Measurements from ENCODE around the gene EPS15.
"Not testable (repeated sequence)": the region's sequence is repeated elsewhere in the genome, so short reads cannot be mapped to it uniquely, and the experiment has no call there.

Gene EPS15

DNA sequence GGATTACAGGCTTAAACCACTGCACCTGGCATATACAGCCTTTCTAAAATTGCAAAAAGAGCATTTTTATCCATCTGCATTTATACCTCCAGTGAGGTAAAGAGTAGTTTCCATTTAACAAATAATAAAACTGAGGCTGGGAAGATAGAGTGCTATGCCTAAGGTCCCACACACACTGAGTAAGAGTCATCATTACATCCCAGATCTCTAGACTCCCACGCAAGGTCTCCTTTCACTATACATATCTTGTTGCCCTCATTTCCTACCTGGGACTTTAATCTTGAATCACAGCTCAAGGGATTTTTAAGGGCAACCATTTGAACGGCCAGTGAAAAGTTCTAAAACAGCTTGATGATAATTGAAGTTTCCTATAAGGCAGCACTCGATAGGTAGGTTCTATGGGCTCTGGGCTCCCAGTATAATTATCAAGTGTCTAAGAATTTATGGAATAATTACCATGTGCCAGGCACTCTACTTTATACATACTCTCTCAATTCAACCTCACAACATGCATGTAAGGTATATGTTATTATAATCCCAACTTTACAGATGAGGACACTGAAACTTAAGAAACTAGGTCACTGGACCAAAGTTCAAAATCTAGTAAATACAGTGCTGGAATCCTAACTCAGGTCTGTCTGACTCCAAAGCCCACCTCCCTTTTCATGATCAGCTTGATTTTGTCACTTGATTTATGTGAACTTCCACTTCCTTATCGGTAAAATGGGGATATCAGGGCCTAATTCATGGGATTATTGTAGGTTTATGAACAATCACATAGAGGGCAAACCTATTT lies 23.3 kb upstream of the EPS15 start:
- DNase-seq (ENCODE audit: low read depth), result no peak

GRCh38 chr1:51541313-51542050 lies 22.4 kb upstream of the EPS15 start:
- DNase-seq (ENCODE audit: low read depth), result no peak

GRCh38 chr1:51537568-51537967 lies 18.5 kb upstream of the EPS15 start:
- no peak for DNase-seq (ENCODE audit: low read depth)

DNA sequence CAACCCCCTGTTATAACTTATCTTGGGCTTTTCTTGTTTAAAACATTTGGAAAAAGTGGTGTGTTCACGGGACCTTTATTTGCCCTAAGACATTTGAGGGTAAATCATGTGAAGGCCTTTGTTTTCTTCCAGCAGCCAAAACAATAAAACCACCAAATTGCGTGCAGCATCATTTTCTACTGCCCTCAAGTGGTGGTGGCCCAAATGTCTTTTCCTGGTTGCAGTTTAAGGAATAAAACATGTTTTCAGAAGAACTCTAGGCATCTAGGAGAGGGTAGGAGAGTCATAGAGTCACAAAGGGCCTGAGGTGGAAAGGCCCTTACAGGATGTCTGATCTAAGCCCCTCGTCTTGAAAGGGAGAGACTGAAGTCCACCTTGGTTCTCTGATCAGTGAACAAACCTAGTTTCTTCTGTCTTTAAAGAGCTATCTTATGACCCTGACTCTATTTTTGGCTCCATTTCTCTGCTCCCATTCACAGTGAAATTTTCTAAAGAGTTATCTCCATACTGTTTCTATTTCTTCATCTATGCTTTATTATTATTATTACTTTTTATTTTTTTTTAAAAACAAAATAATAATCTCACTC lies 16.0 kb upstream of the EPS15 start:
- no peak for DNase-seq (ENCODE audit: low read depth)

GRCh38 chr1:51534447-51534846 lies 15.4 kb upstream of the EPS15 start:
- DNase-seq (ENCODE audit: low read depth), result no peak

GRCh38 chr1:51532853-51533252 lies 13.8 kb upstream of the EPS15 start:
- no peak for DNase-seq (ENCODE audit: low read depth)

DNA sequence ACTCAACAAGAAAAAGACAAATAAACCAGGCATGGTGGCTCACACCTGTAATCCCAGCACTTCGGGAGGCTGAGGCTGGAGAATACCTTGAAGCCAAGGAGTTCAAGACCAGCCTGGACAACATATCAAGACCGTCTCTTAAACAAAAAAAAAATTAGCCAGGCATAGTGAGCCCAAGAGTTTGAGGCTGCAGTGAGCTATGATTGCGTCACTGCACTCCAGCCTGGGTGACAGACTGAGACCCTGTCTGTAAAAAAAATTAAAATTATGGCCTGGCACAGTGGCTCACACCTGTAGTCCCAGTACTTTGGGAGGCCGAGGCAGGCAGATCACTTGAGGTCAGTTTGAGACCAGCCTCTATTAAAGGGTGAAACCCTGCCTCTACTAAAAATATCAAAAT lies 11.4 kb upstream of the EPS15 start:
- DNase-seq (ENCODE audit: low read depth), result not testable (repeated sequence)

GRCh38 chr1:51527144-51527543 lies 8.1 kb upstream of the EPS15 start:
- DNase-seq (ENCODE audit: low read depth), result no peak

- DNase-seq (ENCODE audit: low read depth), result no peak
Observed at GRCh38 chr1:51526248-51526647, 7.2 kb upstream of the EPS15 start.

- no peak for DNase-seq (ENCODE audit: low read depth)
Observed at GRCh38 chr1:51525295-51525694, 6.2 kb upstream of the EPS15 start.

DNA sequence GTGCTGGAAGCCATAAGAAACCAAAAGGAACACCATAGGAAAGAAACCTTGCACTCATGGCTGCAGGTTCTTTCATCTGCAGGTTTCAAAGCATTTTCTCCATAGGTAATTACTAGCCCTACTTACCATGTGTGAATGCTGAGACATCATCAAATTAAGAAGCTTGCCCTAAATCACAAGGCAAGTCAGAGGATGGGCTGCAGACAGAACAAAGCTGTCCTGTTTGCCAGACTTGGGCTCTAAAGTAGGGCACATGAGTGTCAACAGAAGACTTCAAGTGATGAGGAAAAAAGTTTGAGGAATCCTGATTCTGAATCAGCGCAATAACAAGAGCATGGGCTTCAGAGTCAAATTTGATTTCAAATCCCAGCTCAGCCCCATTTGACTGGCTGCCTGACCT lies 5.8 kb upstream of the EPS15 start:
- no peak for DNase-seq (ENCODE audit: low read depth)

GRCh38 chr1:51523931-51524330 lies 4.9 kb upstream of the EPS15 start:
- no peak for DNase-seq (ENCODE audit: low read depth)

GRCh38 chr1:51520700-51521248 lies 1.7 kb upstream of the EPS15 start:
- no peak for DNase-seq (ENCODE audit: low read depth)

DNA sequence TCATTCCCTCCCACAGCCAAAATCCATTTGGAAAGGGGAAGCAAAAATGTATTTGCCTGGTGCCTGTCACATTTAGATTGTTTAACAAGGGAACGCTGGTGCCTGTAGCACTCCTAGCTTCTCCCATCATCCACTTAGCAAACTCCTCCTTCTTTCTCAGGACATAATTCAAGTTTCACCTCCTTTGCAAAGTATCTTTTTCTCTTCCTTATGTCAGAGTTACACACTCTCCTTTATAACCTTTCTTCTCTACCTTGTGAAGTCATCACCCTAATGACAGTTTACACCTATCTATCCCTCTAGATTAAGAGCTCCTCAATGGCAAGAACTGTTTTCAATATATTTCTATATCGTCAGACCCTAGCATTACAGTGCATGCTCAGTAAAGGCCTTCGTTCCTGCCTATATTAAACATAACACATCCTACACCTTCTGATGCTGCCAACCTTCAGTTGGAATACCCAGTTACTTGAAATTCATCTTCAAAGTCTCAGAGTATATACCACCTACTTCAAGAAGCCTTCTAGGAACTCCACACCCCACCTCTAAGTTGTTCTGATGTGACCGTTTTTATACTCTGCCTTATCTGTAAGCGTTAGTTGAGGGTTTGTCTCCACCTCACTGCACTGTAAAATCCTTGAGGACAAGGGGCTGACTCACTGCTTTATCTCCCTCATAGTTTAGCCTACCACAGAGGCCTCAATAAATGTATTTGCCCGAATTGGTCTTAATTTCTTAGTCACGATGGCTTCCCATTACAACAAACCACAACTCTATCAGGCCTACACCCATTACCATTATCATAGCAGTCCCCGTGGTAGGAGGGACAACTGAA lies 1.0 kb upstream of the EPS15 start:
- no peak for DNase-seq (ENCODE audit: low read depth)

DNA sequence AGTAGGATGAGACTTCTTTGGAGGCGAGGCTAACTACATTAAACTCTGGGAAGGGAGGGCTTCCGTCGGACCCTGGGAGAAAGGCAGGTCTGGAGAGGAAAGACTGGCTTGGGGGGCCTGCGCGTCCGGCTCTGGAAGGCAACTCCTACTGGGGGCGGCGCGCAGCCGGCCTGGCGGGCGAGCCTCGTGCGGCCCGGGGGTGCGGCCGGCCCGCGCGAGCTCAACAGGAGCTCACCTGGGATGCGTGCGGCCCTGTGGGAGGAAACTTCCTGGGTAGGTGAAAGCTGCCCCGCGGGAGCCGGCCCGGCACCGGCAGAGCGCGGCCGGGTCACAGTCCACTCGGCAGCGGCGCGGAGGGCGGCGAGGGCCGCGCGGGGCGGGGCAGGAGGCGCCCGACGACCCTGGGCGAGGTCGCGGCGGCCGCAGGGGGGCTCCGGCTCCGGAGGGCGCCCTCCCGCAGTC lies 449 bp downstream of the EPS15 start:
- no peak for DNase-seq (ENCODE audit: low read depth)

- no peak for DNase-seq (ENCODE audit: low read depth)
Observed at GRCh38 chr1:51518033-51518585, 957 bp downstream of the EPS15 start.

- no peak for DNase-seq (ENCODE audit: low read depth)
Observed at GRCh38 chr1:51517361-51518032, 1.6 kb downstream of the EPS15 start.

GRCh38 chr1:51516649-51517158 lies 2.4 kb downstream of the EPS15 start:
- DNase-seq (ENCODE audit: low read depth), result no peak

GRCh38 chr1:51515982-51516648 lies 3.0 kb downstream of the EPS15 start:
- DNase-seq (ENCODE audit: low read depth), result no peak

DNA sequence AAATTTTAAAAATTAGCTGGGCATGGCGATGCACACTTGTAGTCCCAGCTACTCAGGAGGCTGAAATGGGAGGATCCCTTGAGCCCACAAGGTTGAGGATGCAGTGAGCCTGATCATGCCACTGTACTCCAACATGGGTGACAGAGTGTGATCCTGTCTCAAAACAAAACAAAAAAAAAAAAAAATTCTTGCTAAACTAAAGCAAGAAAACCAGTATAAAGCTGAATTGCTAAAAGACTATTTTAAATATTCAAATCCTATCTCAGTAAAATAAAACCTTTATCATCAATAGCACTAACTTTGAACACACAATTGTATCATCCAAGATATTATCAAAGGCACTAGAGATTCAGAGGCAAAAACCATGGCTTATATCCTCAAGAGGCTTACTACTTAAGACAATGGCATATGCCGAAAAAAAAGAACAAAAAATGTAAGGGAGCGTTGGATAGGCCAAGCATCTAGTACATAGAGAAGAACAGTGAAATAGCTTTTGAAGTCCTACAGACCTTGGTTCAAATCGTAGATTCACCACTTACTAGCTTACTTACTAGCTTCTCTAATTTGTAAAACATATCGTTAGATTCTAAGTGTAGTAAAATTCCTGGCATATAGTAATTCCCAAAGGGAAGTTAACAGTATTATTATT lies 3.6 kb downstream of the EPS15 start:
- DNase-seq (ENCODE audit: low read depth), result no peak
